WTC11 (cell line): ENCODE measurements around the gene OR2V2. TPM values are rescaled to one million over a fixed set of nuclear protein-coding genes. Genes with fewer than 3 reads are reported as not detected.

Experiments used
- ATAC-seq: fragments of 200-7000 bp; cut with Tn5 transposase; 2 replicates; pipeline ENCODE4 v1.10.0; 2021; ENCODE audit warnings: mild to moderate bottlenecking, moderate library complexity
- CTCF ChIA-PET: fragments of 300-600 bp; sonication (Branson Sonifier 250); formaldehyde crosslinking; loops from one replicate; lab custom pipeline; 2021; ENCODE audit warnings: antibody characterized with exemption; lab: Charles Lee
- POLR2A ChIA-PET: fragments of 350-600 bp; sonication (Branson Sonifier 250); formaldehyde crosslinking; loops from one replicate; lab custom pipeline; 2021; ENCODE audit warnings: antibody characterized with exemption; lab: Charles Lee
- DNase-seq: peaks from one replicate; pipeline ENCODE4 v3.0.0; 2021; ENCODE audit warnings: low spot score
- H3K27ac Mint-ChIP-seq: 2 replicates; pipeline ENCODE4 v1.8.0; 2021; ENCODE audit warnings: mixed read lengths
- H3K27me3 Mint-ChIP-seq: 2 replicates; pipeline ENCODE4 v1.8.0; 2021; ENCODE audit warnings: low read depth, mild to moderate bottlenecking, moderate library complexity, mixed read lengths
- H3K36me3 Mint-ChIP-seq: 2 replicates; pipeline ENCODE4 v1.8.0; 2021; ENCODE audit warnings: mixed read lengths
- H3K4me1 Mint-ChIP-seq: 2 replicates; pipeline ENCODE4 v1.8.0; 2022; ENCODE audit warnings: mixed read lengths
- H3K4me3 Mint-ChIP-seq: 2 replicates; pipeline ENCODE4 v1.8.0; 2021; ENCODE audit warnings: mild to moderate bottlenecking, moderate library complexity, mixed read lengths
- H3K9me3 Mint-ChIP-seq: 2 replicates; pipeline ENCODE4 v1.8.0; 2021; ENCODE audit warnings: mixed read lengths
- CDX4 ChIP-seq: fragments of 250-450 bp; sonication (Bioruptor Pico); IDR thresholded peaks from 2 replicates; pipeline ENCODE4 v1.9.0; 2021; ENCODE audit warnings: moderate library complexity, mild to moderate bottlenecking, inconsistent platforms, borderline replicate concordance
- EMX1 ChIP-seq: fragments of 250-450 bp; sonication (Bioruptor Pico); IDR thresholded peaks from 2 replicates; pipeline ENCODE4 v1.8.0; 2021; ENCODE audit warnings: mild to moderate bottlenecking
- ERG ChIP-seq: fragments of 250-450 bp; sonication (Bioruptor Pico); IDR thresholded peaks from 2 replicates; pipeline ENCODE4 v1.8.0; 2021; ENCODE audit warnings: mild to moderate bottlenecking
- MLX ChIP-seq: sonication (generic); formaldehyde crosslinking; IDR thresholded peaks from 2 replicates; pipeline ENCODE4 v1.8.1; 2023; ENCODE audit warnings: mild to moderate bottlenecking, missing genetic modification reagents, moderate library complexity
- ZNF263 ChIP-seq: sonication (generic); formaldehyde crosslinking; IDR thresholded peaks from 2 replicates; pipeline ENCODE4 v1.8.1; 2022; ENCODE audit warnings: low read depth, mild to moderate bottlenecking, moderate library complexity, missing genetic modification reagents
- ZNF425 ChIP-seq: fragments of 250-450 bp; sonication (Bioruptor Pico); conservative IDR thresholded peaks from 2 replicates; pipeline ENCODE4 v1.9.0; 2021; ENCODE audit warnings: mild to moderate bottlenecking
- total RNA-seq: library from RNA; stranded (reverse); gene quantifications from 3 replicates; pipeline ENCODE4 v1.2.3, GENCODE V29; 2021

The OR2V2 gene
- total RNA-seq, 1 experiment from 2014 or later: not detected

DNA sequence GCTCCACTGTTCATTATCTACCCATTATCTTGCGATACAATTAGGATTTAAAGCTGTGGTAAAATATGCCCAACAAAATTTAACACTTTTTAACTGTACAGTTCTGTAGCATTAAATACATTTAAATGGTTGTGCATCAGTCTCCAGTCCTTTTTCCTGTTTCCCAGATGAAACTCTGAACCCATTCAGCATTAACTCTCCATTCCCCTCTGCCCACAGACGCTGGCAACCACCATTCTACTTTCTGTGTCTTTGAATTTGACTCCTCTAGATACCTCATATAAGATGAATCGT lies 60.5 kb downstream of the OR2V2 start:
- 0 out of 2 replicates have a peak, but pooled peaks have one; percentile 69 for TF ChIP-seq EMX1
- peak; percentile 74; the same call in 1 of the 2 replicates for TF ChIP-seq ZNF425 (CRISPR knock-in tag)
- no peak for TF ChIP-seq MLX (CRISPR knock-in tag)
- 0 out of 2 replicates have a peak, but pooled peaks have one; percentile 58 for TF ChIP-seq CDX4
- no peak for TF ChIP-seq ZNF263 (CRISPR knock-in tag)
- TF ChIP-seq ERG: 0 out of 2 replicates have a peak, but pooled peaks have one; percentile 71
- no peak overlapping the region for H3K27ac Mint-ChIP-seq
- DNase-seq (no peak), ATAC-seq (no peak)
- CTCF ChIA-PET: interaction anchor here (0.7 to 4.6 kb wide), 6 partner anchors 12 to 70 kb away, joined by 3 to 42 read pairs (median 6); partner anchors contain the start of gene TRIM41
- peaks cover 43% of the 10 kb centered on the region for H3K27me3 Mint-ChIP-seq
- POLR2A ChIA-PET: interaction anchor here (0.7 to 1.8 kb wide), 4 partner anchors 15 to 36 kb away, joined by 4 to 11 read pairs (median 6); partner anchors contain the start of genes RACK1 and TRIM41
- peaks cover 20% of the 10 kb centered on the region for H3K4me1 Mint-ChIP-seq
- peaks cover 6% of the 10 kb centered on the region; the same call in 1 of the 2 replicates for H3K36me3 Mint-ChIP-seq
- no peaks in the 10 kb centered on the region for H3K9me3 Mint-ChIP-seq
- H3K4me3 Mint-ChIP-seq: peak overlapping the region; percentile 94

Other genes with a start within 250 kb of the OR2V2 start
- 0.48 to 0.96 TPM (median 0.85 TPM) in 3 replicates for gene BTNL8, start 248.4 kb upstream of the OR2V2 start, total RNA-seq
- not detected in 3 replicates for gene BTNL3, start 158.7 kb upstream of the OR2V2 start, total RNA-seq
- gene BTNL9, start 107.3 kb upstream of the OR2V2 start, total RNA-seq: 1.6 to 3.4 TPM (median 1.8 TPM) in 3 replicates
- gene OR2V1, start 16.4 kb upstream of the OR2V2 start, total RNA-seq: not detected in 3 replicates
- gene TRIM7, start 57.6 kb downstream of the OR2V2 start, total RNA-seq: 0.64 to 1.4 TPM (median 0.98 TPM) in 3 replicates
- gene TRIM41, start 75.7 kb downstream of the OR2V2 start, total RNA-seq: 31.9 to 33.5 TPM (median 32.2 TPM) in 3 replicates
- 2,360 to 2,535 TPM (median 2,479 TPM) in 3 replicates for gene RACK1, start 96.3 kb downstream of the OR2V2 start, total RNA-seq
- gene TRIM52, start 113.6 kb downstream of the OR2V2 start, total RNA-seq: 7.8 to 10.1 TPM (median 8.7 TPM) in 3 replicates
- gene OR4F3, start 219.7 kb downstream of the OR2V2 start, total RNA-seq: not detected in 3 replicates